ENCODE measurements around the gene COL17A1.

The COL17A1 gene

DNA sequence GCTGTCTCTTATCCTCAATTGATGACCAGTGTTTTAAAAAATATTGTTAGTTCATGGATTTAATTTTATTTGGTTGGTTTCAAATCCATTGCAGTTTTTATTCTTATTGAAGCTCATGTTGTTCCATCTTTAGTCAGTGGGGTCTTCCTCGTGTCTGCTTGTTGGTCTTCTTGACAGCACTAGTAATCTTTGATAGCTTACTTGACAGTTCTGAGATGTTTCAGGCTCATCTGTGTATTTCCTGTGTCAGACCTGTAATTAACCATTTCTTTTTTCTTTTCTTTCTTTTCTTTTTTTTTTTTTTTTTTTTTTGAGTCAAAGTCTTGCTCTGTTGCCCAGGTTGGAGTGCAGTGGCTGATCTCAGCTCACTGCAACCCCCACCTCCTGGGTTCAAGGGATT, 90.5 kb downstream of the COL17A1 start:
- H3K36me3 ChIP-seq (ENCODE audit: insufficient read depth, low read length): peaks cover 69% of the 10 kb centered on the region
- H3K27me3 ChIP-seq (ENCODE audit: insufficient read depth, low read length, poor library complexity): no peaks in the 10 kb centered on the region
- no peak for ATAC-seq (ENCODE audit: insufficient read depth, low read depth)
- no peak for DNase-seq
- no peak overlapping the region for H2AFZ ChIP-seq (ENCODE audit: low read depth, low read length)
- no peak overlapping the region for H3K4me2 ChIP-seq (ENCODE audit: insufficient read depth, low read length)
- H3K4me3 ChIP-seq (ENCODE audit: low read depth in 1 of 2, low read length in 2 of 2): no peak overlapping the region
- TF ChIP-seq, protein P1, sequence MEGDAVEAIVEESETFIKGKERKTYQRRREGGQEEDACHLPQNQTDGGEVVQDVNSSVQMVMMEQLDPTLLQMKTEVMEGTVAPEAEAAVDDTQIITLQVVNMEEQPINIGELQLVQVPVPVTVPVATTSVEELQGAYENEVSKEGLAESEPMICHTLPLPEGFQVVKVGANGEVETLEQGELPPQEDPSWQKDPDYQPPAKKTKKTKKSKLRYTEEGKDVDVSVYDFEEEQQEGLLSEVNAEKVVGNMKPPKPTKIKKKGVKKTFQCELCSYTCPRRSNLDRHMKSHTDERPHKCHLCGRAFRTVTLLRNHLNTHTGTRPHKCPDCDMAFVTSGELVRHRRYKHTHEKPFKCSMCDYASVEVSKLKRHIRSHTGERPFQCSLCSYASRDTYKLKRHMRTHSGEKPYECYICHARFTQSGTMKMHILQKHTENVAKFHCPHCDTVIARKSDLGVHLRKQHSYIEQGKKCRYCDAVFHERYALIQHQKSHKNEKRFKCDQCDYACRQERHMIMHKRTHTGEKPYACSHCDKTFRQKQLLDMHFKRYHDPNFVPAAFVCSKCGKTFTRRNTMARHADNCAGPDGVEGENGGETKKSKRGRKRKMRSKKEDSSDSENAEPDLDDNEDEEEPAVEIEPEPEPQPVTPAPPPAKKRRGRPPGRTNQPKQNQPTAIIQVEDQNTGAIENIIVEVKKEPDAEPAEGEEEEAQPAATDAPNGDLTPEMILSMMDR (IDR thresholded peaks at IDR 0.05; ENCODE audit: borderline replicate concordance, extremely low read depth, low read length, poor library complexity, severe bottlenecking): no peak
- no peak for TF ChIP-seq EZH2 (IDR thresholded peaks at IDR 0.05; ENCODE audit: borderline replicate concordance, low read depth, low read length, severe bottlenecking)
- H3K27ac ChIP-seq (ENCODE audit: low read length): no peak overlapping the region
- H3K4me1 ChIP-seq (ENCODE audit: insufficient read depth, low read length): no peaks in the 10 kb centered on the region
- H3K9ac ChIP-seq (ENCODE audit: low read depth, low read length): no peak overlapping the region
- no peaks in the 10 kb centered on the region for H4K20me1 ChIP-seq (ENCODE audit: insufficient read depth, low read length)
- H3K9me3 ChIP-seq (ENCODE audit: insufficient read depth, low read length, severe bottlenecking): no peaks in the 10 kb centered on the region
- H3K79me2 ChIP-seq (ENCODE audit: insufficient read depth, low read length): no peaks in the 10 kb centered on the region

DNA sequence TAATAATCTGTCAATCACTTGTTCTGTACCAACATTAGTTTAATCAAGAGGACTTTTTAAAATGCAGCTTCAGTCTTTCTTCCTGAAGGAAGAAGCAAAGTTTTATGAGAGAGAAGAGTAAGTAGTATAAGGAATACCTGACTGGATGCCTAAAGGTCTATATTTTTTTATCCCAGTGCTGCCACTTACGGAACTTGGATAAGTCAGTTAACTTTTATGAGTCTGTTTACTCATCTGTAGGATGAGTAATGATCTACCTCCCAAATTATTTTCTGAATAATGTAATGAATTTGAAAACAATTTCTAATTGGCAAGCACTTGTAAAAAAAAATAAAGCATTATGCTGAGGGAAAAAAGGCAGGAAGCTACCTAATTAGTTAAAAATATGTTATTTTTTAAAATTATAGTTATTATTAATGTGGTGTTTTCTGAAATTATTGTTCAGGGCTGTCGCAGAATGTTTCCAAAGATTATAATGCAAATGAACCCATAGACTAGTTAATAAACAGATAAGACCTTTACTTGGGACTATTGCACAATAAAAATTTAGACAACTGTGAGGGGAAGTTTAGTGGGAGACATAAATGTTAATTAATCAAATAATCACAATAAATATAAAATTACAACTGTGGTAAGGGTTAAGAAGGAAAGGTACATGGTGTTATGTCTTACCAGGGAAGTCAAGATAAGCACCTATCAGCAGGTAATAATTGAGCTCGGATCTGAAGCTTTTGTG, 94.1 kb downstream of the COL17A1 start:
- no peaks in the 10 kb centered on the region for H3K4me1 ChIP-seq (ENCODE audit: insufficient read depth, low read length)
- peaks cover 37% of the 10 kb centered on the region for H3K36me3 ChIP-seq (ENCODE audit: insufficient read depth, low read length)
- DNase-seq (no peak), ATAC-seq (ENCODE audit: insufficient read depth, low read depth) (no peak)
- H3K4me2 ChIP-seq (ENCODE audit: insufficient read depth, low read length): no peak overlapping the region
- peaks cover 32% of the 10 kb centered on the region for H3K79me2 ChIP-seq (ENCODE audit: insufficient read depth, low read length)
- no peak overlapping the region for H3K4me3 ChIP-seq (ENCODE audit: low read depth in 1 of 2, low read length in 2 of 2)
- H3K9me3 ChIP-seq (ENCODE audit: insufficient read depth, low read length, severe bottlenecking): no peaks in the 10 kb centered on the region
- H3K9ac ChIP-seq (ENCODE audit: low read depth, low read length): no peak overlapping the region
- H2AFZ ChIP-seq (ENCODE audit: low read depth, low read length): no peak overlapping the region
- H4K20me1 ChIP-seq (ENCODE audit: insufficient read depth, low read length): no peaks in the 10 kb centered on the region; the same call in 1 of the 2 replicates
- no peaks in the 10 kb centered on the region for H3K27me3 ChIP-seq (ENCODE audit: insufficient read depth, low read length, poor library complexity)
- no peak overlapping the region for H3K27ac ChIP-seq (ENCODE audit: low read length)
- no peak for TF ChIP-seq EZH2 (IDR thresholded peaks at IDR 0.05; ENCODE audit: borderline replicate concordance, low read depth, low read length, severe bottlenecking)
- TF ChIP-seq, protein P1 (IDR thresholded peaks at IDR 0.05; ENCODE audit: borderline replicate concordance, extremely low read depth, low read length, poor library complexity, severe bottlenecking): no peak

DNA sequence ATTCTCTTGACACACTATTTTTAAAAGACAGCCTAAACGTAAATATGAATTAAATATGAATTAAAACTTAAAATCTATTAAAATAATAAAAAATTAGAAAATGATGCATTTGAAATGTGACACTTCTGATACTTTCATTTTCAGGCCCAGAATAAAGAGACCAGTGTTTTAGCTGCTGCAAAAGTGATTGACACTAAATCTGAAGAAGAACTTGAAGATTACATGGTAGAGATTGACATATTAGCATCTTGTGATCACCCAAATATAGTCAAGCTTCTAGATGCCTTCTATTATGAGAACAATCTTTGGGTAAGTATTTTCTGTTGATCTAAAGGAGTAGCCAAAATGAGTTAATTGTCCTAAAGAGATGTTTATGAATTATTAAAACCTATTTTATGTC, 95.1 kb downstream of the COL17A1 start:
- peaks cover 42% of the 10 kb centered on the region for H3K79me2 ChIP-seq (ENCODE audit: insufficient read depth, low read length)
- peaks cover 31% of the 10 kb centered on the region for H3K36me3 ChIP-seq (ENCODE audit: insufficient read depth, low read length)
- no peak overlapping the region for H3K27ac ChIP-seq (ENCODE audit: low read length)
- no peak for TF ChIP-seq EZH2 (IDR thresholded peaks at IDR 0.05; ENCODE audit: borderline replicate concordance, low read depth, low read length, severe bottlenecking)
- TF ChIP-seq, protein P1 (IDR thresholded peaks at IDR 0.05; ENCODE audit: borderline replicate concordance, extremely low read depth, low read length, poor library complexity, severe bottlenecking): no peak
- no peaks in the 10 kb centered on the region for H3K9me3 ChIP-seq (ENCODE audit: insufficient read depth, low read length, severe bottlenecking)
- H3K4me3 ChIP-seq (ENCODE audit: low read depth in 1 of 2, low read length in 2 of 2): no peak overlapping the region
- no peaks in the 10 kb centered on the region for H3K4me1 ChIP-seq (ENCODE audit: insufficient read depth, low read length)
- H3K4me2 ChIP-seq (ENCODE audit: insufficient read depth, low read length): no peak overlapping the region
- ATAC-seq (ENCODE audit: insufficient read depth, low read depth) (no peak), DNase-seq (no peak)
- H4K20me1 ChIP-seq (ENCODE audit: insufficient read depth, low read length): peaks cover 6% of the 10 kb centered on the region; the same call in 1 of the 2 replicates
- H3K27me3 ChIP-seq (ENCODE audit: insufficient read depth, low read length, poor library complexity): no peaks in the 10 kb centered on the region
- no peak overlapping the region for H3K9ac ChIP-seq (ENCODE audit: low read depth, low read length)
- no peak overlapping the region for H2AFZ ChIP-seq (ENCODE audit: low read depth, low read length)

Data from DND-41 (cell line).